ENCODE data around the gene ENC1. TPM values are rescaled to one million over a fixed set of nuclear protein-coding genes. Genes with fewer than 3 reads are reported as not detected.

The ENC1 gene
- total and polyA plus RNA-seq, 2 donors from 2014 or later: 5.3 to 7.5 TPM

- Histone ChIP-seq H3K27me3 (ENCODE audit: control insufficient read depth, insufficient read depth, low read length) (no peaks in the 10 kb centered on the region), H3K4me1 (ENCODE audit: control insufficient read depth in 2 of 3, insufficient read depth in 2 of 3, low read depth in 1 of 3, low read length in 3 of 3) (peaks cover 0 to 3% (median 0%) of the 10 kb centered on the region in 3 donors), H3K27ac (ENCODE audit: low read depth in 2 of 2, low read length in 2 of 2) (no peak overlapping the region), H3K9ac (ENCODE audit: low read length in 3 of 3) (peak overlapping the region in 1 of 3 donors; percentile 40), H3K4me3 (ENCODE audit: low read length in 3 of 3) (no peak overlapping the region), H3K9me3 (ENCODE audit: control insufficient read depth in 2 of 3, insufficient read depth in 1 of 3, low read length in 3 of 3) (no peaks in the 10 kb centered on the region), H3K36me3 (ENCODE audit: control insufficient read depth in 2 of 3, insufficient read depth in 3 of 3, low read length in 3 of 3) (no peaks in the 10 kb centered on the region)
- peak in 3 of 5 donors; percentile 54 to 90 (median 85) for DNase-seq
- peak; percentile 94 for FAIRE-seq
- intact Hi-C loops (cut with DNase I): loop anchor here (5.0 to 10.0 kb wide), 2 partner anchors 614 to 747 kb away; no protein-coding TSS in a partner anchor
- TF ChIP-seq CTCF (IDR thresholded peaks at IDR 0.05; ENCODE audit: borderline replicate concordance, extremely low read depth, insufficient read depth): peak; percentile 63
Measured at GRCh38 chr5:74648835-74649293, 8.3 kb upstream of the ENC1 start.

GRCh38 chr5:74647096-74647495 is 6.6 kb upstream of the ENC1 start:
- DNase-seq: no peak
- no peak overlapping the region for H3K9ac ChIP-seq (ENCODE audit: low read length in 3 of 3)
- TF ChIP-seq CTCF (IDR thresholded peaks at IDR 0.05; ENCODE audit: borderline replicate concordance, extremely low read depth, insufficient read depth): no peak
- H3K27ac ChIP-seq (ENCODE audit: low read depth in 2 of 2, low read length in 2 of 2): no peak overlapping the region
- peaks cover 0 to 3% (median 0%) of the 10 kb centered on the region in 3 donors for H3K4me1 ChIP-seq (ENCODE audit: control insufficient read depth in 2 of 3, insufficient read depth in 2 of 3, low read depth in 1 of 3, low read length in 3 of 3)
- H3K27me3 ChIP-seq (ENCODE audit: control insufficient read depth, insufficient read depth, low read length): no peaks in the 10 kb centered on the region
- FAIRE-seq: no peak
- H3K9me3 ChIP-seq (ENCODE audit: control insufficient read depth in 2 of 3, insufficient read depth in 1 of 3, low read length in 3 of 3): no peaks in the 10 kb centered on the region
- H3K4me3 ChIP-seq (ENCODE audit: low read length in 3 of 3): no peak overlapping the region
- no peaks in the 10 kb centered on the region for H3K36me3 ChIP-seq (ENCODE audit: control insufficient read depth in 2 of 3, insufficient read depth in 3 of 3, low read length in 3 of 3)
- intact Hi-C loops (cut with DNase I): loop anchor here (5.0 to 10.0 kb wide), 2 partner anchors 612 to 745 kb away; no protein-coding TSS in a partner anchor

- H3K36me3 ChIP-seq (ENCODE audit: control insufficient read depth in 2 of 3, insufficient read depth in 3 of 3, low read length in 3 of 3): no peaks in the 10 kb centered on the region
- H3K4me1 ChIP-seq (ENCODE audit: control insufficient read depth in 2 of 3, insufficient read depth in 2 of 3, low read depth in 1 of 3, low read length in 3 of 3): peaks cover 0 to 4% (median 0%) of the 10 kb centered on the region in 3 donors
- no peaks in the 10 kb centered on the region for H3K27me3 ChIP-seq (ENCODE audit: control insufficient read depth, insufficient read depth, low read length)
- H3K27ac ChIP-seq (ENCODE audit: low read depth in 2 of 2, low read length in 2 of 2): no peak overlapping the region
- H3K9me3 ChIP-seq (ENCODE audit: control insufficient read depth in 2 of 3, insufficient read depth in 1 of 3, low read length in 3 of 3): no peaks in the 10 kb centered on the region
- no peak for FAIRE-seq
- TF ChIP-seq CTCF (IDR thresholded peaks at IDR 0.05; ENCODE audit: borderline replicate concordance, extremely low read depth, insufficient read depth): no peak
- intact Hi-C loops (cut with DNase I): loop anchor here (10.0 kb wide), 1 partner anchor 608 kb away; no protein-coding TSS in a partner anchor
- peak in 1 of 5 donors; percentile 52 for DNase-seq
- H3K9ac ChIP-seq (ENCODE audit: low read length in 3 of 3): no peak overlapping the region
- no peak overlapping the region for H3K4me3 ChIP-seq (ENCODE audit: low read length in 3 of 3)
Measured at GRCh38 chr5:74643111-74643562, 2.6 kb upstream of the ENC1 start.
